ENCODE results near the gene ST6GALNAC4.
A peak's percentile ranks its signal among the peaks of the same experiment; 100 is the strongest.

ST6GALNAC4 gene

GRCh38 chr9:127916720-127917581 is at the start of gene ST6GALNAC4:
ST6GALNAC4 (minus strand) TSS chr9:127917041; CDS start chr9:127916419, 622 bp downstream.
- peak; percentile 91 for DNase-seq (ENCODE audit: low read depth)

DNA sequence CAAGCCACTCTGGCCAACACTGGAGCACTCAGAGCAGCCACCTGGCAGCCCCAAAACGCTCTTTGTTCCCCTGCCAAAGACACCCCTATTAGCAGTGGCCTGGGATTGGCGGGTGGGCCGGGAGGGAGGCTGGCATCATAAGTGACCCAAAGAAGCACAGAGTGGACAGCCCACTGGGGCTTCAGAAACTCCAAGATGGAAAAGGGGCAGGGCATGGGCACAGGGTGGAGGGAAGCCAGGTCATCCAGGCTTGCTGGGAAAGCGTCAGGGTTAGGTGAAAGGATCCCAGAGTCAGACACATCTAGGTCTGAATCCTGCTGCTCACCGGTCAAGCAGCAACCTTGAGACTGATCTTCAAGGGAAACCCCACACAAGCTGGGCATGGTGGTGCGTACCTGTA is 49.1 kb upstream of the ST6GALNAC4 start:
- no peak for DNase-seq (ENCODE audit: low read depth)

- no peak for DNase-seq (ENCODE audit: low read depth)
Measured at GRCh38 chr9:127963359-127964064, 46.7 kb upstream of the ST6GALNAC4 start.

- no peak for DNase-seq (ENCODE audit: low read depth)
Measured at GRCh38 chr9:127963041-127963358, 46.2 kb upstream of the ST6GALNAC4 start.

DNA sequence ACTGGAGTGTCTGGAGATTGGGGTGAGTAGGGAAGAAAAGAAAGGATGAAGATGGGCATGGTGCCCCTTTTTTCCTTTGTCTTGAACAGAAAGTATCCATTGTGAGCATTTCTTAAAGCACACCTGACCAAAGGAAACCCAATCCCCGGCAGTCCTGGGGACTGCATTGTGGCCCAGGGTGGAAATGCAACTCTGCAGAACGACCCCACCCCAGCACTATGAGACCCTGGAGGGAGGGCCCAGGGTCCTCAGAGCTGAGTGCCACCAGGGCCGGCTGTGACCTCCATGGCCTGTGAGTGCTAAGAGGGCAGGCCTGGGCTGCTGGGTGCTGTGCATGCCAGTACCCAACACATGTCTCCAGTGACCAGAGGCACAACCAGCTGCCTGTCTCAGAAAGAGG is 45.4 kb upstream of the ST6GALNAC4 start:
- DNase-seq (ENCODE audit: low read depth): no peak

- DNase-seq (ENCODE audit: low read depth): no peak
Measured at GRCh38 chr9:127961613-127962155, 44.8 kb upstream of the ST6GALNAC4 start.

GRCh38 chr9:127961155-127961490 is 44.3 kb upstream of the ST6GALNAC4 start:
- no peak for DNase-seq (ENCODE audit: low read depth)

DNA sequence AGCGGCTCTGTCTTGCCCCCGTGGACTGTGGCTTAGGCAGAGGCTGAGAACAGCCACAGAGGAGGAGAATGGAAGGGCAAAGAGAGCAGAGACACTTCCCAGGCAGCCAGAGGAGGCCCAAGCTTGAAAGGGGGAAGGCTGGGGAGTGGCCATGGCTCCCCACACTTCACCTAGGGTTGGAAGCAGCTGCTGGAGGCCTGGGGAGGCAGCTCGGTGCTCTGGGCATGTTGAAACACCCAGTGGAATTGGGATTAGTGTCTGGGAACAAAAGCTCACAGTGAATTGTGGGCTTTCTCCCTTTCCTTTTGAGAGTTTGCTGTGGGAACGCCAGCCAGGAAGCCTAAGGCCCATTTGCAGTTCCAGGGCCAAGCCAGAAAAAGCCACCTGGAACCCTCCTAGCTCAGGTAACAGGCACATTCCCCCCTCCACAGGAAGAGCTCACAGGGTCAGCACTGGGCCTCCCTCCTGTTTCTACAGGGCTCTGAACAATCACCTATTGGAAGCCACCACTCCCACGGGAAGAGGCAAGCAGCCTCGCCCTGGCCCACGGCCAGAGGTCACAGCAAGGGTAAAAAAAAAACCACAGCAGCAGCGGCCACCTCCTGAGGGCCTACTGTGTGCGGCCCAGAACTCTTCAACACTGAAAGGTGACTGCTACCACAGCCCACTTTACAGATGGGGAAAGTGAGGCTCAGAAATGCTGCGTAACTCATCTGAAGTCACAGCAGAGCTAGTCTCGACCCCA is 43.7 kb upstream of the ST6GALNAC4 start:
- no peak for DNase-seq (ENCODE audit: low read depth)

- no peak for DNase-seq (ENCODE audit: low read depth)
Measured at GRCh38 chr9:127959841-127960409, 43.1 kb upstream of the ST6GALNAC4 start.

- DNase-seq (ENCODE audit: low read depth): no peak
Measured at GRCh38 chr9:127959398-127959797, 42.6 kb upstream of the ST6GALNAC4 start.

DNA sequence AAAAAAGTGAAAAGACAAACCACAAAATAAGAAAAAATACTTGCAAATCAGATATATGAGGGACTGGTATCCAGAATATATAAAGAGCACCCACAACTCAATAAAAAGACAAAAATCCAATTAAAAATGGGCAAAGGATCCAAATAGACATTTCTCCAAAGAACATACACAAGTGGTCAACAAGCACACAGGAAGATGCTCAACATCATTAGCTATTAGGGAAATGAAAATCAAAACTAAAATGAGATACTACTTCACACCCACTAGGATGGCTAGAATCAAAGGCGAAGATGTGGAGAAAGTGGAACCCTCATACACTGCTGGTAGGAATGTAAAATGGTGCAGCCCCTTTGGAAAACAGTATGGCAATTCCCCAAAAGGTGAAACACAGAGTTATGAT is 41.9 kb upstream of the ST6GALNAC4 start:
- DNase-seq (ENCODE audit: low read depth): no peak

- no peak for DNase-seq (ENCODE audit: low read depth)
Measured at GRCh38 chr9:127955294-127956015, 38.6 kb upstream of the ST6GALNAC4 start.

DNA sequence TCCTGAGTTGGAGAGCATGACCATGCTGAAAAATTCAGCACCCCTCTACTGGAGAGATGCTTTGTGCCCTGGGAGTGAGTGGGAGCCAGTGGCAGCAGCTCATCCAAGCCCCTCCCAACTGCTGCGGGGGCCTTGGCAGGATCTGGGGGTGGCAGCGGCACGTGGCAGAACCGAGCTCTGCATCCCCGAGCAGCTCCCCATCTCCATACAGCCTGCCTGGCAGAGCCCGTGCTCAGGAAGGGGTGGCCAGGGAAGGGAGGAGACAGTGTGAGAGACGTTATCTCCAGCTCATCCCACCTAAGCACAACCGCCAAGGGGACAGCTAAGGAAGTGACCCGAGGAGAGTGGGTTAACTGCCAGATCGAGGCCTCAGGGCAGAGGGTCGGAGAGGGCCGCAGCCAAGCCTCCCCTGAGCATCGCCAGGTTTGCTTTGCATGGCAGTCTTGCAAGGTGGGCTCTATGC is 38.0 kb upstream of the ST6GALNAC4 start:
- no peak for DNase-seq (ENCODE audit: low read depth)

DNA sequence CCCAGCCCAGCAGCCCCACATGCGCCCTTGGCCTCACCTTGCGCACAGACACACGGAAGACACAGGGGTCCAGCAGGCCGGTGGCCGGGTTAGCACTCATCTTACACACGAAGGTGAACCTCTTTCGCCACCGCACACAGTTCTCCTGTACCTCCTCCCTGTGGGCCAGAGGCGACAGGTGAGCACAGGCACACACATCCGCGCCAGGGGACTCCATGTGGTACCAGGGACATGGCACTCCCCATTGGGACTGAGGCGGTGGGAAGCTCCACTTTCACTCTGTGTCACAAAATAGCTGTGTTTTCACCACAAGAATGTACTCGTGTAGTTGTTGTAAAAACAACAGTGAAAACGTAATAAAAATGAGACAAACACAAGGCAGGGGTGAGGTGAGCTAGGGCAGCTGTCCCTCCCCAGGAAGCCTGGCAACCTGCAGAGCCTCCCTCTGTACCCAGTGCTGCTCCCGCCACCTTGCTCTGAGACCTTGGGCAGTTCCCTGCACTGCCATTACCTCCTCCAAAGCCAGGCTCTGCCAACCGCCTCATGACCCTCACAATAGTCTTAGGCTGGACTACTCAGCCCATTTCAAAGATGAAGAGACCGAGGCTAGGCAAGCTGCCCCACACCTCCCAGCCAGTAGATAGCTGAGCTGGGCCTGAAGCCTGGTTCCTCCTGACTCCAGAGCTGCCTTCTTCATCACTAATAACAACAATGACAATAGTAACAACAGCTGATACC is 37.1 kb upstream of the ST6GALNAC4 start:
- no peak for DNase-seq (ENCODE audit: low read depth)

- no peak for DNase-seq (ENCODE audit: low read depth)
Measured at GRCh38 chr9:127953154-127953553, 36.3 kb upstream of the ST6GALNAC4 start.

DNA sequence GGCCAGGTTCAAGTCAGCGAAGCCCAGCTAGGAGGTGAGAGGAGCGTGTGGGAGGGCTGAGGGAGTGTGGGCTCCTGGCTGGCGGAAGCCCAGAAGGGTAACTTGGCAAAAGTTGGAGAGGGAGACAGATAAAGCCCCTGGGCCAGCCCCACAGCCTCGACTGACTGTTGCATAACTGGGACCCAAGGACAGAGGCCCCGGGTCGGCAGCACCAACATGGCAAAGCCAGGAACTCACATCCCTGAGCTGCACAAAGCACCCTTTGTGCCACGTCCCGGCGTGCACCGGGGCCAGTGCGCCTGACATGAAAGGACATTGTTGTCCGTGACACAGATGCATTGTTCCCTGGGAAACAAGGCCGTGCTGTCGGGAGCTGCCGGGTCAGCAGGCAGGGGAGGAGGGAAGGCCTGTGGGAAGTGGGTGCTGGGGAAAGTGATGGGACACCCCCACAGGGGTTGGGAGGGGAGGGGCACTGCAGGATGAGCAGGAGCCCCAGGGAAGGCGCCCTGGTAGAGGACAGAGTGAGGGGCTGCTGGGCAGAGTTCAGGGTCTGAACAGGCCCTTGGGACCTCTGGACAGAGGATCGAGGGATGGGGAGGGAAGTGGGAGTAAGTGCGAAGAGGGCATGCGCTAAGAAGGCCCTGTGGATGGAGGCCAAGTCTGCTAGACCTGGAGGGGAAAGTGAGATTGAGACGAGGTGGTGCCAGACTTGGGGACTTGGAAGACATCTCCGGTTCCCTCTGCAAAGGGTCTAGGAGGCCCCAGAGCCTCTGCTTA is 33.9 kb upstream of the ST6GALNAC4 start:
- DNase-seq (ENCODE audit: low read depth): no peak

DNA sequence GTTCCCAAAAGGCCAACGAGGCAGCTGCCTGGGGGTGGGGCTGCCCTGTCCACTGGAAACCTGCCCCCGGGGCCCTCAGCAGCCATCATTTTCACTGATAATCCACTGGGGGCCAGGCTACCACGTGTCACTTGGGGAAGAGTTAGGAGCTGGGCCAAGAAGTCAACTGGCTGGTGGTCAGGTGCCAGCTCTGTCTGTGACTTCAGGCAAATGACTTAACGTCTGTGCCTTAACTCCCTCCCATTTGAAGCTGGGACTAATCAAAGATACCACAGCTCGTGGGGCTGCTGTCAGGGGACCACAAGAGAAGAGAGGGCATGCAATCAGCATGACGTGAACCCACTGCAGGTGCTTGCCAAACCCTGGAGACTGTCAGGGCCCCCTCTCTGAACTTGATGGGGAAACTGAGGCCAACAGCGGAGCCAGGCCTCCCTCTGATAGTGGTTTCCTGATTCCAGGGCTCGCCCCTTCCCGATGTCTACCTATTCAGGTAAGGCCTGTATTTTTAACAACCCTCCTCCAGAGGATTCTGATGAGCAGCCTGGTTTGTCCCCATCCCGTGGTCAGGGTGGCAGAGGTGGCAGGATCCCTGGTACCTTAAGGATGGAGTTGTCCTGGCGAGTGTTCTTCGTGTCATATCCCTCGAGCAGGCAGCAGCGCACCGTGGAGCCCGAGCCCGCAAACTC is 33.1 kb upstream of the ST6GALNAC4 start:
- DNase-seq (ENCODE audit: low read depth): no peak

DNA sequence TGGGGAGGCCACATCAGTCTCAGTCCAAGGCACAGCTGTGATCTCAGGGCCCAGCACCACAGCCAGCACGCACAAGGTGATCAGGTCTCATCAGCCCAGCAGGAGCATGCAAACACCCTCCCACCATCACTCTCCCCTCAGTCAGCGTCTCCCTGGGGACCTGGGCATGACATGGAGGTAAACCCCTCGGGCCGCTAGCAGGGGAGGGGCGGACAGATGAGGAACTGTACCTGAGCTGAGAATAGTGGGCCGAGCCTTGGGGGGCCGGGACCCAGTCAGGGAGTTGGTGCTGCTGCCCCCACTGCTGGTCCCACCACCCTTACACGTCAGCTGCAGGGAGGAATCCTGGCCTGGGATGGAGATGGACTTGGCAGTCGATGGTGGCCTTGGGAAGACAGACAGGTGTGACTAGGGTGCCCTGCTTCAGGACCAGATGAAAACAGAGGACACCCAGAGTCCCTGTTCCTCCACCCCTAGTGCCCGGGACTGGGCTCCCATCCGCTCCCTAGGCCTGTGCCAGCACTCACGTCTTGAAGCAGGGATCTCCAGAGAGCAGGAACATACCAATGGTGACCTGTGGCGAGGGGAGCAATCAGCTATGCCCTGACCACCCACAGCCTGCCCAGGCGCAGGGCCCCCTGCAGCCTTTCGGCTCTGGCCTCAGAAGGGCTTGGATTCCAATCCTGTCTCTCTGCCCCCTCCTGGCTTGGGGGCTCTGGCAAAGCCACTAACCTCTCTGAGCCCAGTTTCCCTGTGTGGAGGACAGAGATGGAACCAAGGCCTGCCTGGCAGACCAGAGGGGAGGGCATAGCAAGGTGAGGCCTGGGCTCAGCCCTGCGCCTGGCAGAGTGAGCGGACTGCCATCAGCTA is 31.2 kb upstream of the ST6GALNAC4 start:
- no peak for DNase-seq (ENCODE audit: low read depth)

Measured in fibroblast of gingiva (primary cell).